Measurements from ENCODE around the gene STK33.

STK33 gene

GRCh38 chr11:8373519-8374432 is 220.3 kb downstream of the STK33 start:
- no peak for DNase-seq (ENCODE audit: low read depth)

DNA sequence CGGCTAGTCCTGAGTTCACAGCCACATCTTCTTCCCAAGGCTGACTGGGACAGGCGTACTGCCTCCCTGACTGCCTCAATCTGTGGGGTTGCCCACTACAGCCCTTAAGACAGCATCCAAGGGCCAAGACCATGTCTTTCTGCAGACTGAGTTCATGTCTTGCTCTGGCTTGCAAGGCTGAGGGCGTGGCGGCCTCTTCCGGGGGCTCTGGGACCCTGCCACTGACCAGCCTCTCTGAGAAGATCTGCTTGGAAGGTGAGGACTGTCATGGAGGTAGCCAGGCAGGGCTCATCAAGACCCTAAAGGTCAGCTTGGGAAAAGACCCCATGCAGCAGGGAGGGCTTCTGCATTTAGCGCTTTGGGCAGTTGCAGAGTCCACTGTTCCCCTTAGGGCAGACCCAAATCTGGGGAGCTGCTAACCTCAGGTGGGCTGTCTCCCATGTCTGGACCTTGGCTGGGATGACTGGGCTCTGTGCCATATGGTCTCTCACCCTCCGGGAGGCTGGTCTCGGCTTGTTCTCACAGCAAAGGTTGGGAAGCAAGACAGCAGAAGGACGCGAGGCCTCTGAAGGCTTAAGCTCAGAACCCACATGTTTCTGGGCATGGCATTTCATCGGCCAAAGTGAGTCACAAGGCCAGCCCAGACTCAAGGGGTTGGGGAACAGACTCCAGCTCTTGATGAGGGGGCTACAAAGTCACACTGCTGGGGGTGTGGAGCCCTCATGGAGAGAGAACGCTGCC is 221.2 kb downstream of the STK33 start:
- DNase-seq (ENCODE audit: low read depth) = no peak

DNA sequence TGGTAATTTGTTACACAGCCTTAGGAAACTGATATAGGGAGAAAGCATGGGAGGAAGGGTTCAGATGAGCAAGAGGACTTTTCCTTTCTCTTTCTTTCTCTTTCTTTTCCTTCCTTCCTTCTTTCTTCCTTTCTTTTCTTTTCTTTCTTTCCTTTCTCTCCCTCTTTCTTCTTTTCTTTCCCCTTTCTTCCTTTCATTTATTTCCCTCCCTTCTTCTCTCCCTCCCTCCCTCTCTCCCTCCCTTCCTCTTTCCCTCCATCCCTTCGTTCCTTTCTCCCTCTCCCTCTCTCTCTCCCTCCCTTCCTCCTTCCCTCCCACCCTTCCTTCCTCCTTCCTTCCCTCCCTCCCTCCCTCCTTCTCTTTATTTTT is 222.5 kb downstream of the STK33 start:
- DNase-seq (ENCODE audit: low read depth) = no peak

DNA sequence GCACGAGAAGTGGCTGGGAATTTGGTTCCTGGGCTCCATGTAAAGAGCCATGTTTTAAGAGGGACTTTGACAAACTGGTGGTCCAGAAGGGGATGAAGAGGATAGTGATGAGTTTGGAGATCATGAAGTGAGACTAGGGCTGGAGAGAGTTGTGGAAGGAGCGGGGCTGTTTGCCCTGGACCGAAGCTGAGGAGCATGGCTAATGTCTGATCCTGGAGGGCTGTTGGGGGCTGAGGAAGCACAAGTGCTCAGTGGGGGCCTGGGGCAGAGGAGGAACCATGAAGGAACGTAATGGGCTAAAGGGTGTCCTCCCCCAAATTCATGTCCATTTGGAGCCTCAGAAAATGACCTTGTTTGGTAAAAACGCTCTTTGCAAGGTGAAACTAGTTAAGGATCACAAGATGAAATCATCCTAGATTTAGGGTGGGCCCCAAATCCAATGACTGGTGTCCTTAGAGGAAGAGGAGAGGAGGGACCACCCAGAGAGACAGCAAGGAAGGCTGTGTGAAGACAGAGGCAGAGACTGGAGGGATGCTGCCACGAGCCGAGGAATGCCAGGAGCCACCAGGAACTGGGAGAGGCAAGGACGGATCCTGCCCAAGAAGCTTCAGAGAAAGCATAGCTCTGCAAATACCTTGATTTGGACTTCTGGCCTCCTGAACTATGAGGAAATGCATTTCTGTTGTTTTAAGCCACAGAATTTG is 223.1 kb downstream of the STK33 start:
- no peak for DNase-seq (ENCODE audit: low read depth)

GRCh38 chr11:8369592-8370205 is 224.3 kb downstream of the STK33 start:
- DNase-seq (ENCODE audit: low read depth) = no peak

- DNase-seq (ENCODE audit: low read depth) = no peak
Measured at GRCh38 chr11:8368772-8369171, 225.3 kb downstream of the STK33 start.

DNA sequence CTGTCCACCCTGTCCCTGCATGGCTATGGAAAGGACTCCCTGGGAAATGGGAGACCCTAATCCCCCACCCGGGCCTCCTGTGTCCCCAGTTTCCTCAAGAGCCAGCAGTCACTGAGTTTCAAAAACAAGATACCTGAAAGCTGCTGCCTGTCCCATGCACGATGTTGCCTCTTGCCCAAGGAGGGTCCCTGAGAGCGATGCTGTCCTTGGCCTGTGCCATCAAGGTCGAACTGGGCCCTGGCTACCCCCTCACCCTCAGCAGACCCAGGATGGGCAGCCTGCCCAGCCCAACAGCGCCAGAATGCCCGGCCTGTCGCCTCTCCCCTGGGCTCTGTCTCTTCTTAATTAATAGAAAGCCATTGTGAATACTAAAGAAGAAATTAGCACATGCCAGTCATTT is 225.8 kb downstream of the STK33 start:
- no peak for DNase-seq (ENCODE audit: low read depth)

DNA sequence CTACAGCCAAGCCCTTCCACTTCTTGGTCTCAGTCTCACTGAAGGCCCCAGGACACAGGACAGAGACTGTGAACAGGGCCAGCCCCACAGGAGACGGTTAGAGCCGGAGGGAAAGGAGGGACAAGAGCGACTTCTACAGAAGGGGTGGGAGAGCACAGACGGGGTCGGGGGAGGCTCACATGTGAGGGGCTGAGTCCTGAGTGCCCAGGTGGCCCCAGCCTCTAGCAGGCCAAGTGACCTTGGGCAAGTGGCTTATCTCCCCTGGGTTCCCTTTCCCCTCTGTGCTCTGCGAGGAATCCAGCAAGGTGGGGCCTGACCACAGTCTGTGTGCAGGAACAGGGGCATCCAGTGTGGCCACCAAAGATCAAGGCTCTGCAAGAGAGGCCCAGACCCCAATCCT is 227.7 kb downstream of the STK33 start:
- no peak for DNase-seq (ENCODE audit: low read depth)

DNA sequence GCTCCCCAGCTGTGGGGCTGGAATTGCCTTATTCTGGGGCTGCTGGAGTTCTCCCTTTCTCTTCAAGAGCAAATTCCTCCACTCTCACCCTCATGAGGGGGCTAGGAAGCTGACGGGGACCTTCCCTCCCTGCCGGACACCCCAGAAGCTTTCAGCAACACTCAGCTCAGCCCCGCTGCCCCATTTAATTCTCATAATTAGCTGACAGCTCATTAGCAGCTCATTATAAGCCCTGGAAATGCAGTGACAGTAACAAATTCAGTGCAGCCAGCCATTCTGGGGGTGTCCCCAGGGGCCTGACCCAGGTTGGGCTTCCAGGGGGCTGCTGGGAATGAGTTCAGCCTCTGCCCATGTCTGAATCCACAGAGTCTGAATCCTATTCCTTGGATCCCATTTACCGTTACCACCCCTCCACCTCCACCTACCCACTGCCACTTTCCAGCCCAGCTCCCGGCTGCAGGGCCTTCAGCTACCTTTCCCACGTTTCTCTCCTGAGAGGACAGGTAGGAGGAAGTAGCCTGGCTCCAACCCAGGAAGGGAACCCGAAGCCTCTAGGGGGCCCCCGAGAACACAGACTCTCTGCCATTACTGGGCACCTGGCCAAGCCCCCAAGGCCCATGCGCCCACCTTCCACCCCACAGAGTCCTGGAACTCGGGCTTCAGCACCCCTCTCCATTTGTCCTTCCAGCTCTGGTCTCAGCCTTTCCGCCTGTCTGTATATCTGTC is 228.6 kb downstream of the STK33 start:
- no peak for DNase-seq (ENCODE audit: low read depth)

DNA sequence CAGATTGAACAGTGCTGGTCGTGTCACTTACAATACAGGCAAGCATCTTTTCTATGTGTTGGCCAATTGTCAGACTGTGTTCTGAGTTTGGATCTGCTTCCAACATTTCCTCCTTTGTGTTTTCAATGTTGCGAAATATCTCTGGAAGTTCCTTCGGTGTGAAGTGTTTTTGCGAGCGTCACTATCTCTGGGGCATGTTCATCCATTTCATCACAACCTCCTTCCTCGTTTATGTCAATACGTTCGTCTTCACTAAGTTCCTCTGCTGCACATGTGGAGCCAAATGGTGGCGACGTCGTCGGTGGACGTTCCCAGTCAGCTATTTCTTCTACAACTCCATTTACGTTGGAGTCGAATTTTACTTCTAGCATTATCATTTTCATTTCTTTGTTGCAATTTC is 230.1 kb downstream of the STK33 start:
- no peak for DNase-seq (ENCODE audit: low read depth)

DNA sequence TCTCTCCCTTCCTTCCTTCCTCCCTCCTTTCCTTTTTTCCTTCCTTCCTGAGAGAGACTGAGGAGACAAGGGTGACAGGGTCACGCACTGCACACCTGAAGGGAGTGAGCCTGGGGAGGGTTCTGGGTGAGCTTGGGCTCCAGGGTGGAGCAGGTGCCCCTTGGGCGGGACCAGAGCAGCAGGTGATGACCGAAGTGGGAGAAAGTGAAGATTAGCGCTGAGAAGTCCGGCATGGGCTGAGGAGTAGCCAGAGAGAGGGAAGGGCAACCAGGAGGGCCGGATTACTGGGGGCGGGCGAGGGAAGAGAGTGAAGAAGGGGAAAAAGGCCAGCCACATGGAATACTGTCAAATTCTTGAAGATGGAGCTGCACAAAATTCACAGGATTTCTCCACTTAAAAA is 231.1 kb downstream of the STK33 start:
- no peak for DNase-seq (ENCODE audit: low read depth)

- DNase-seq (ENCODE audit: low read depth) = no peak
Measured at GRCh38 chr11:8362491-8362890, 231.5 kb downstream of the STK33 start.

GRCh38 chr11:8361664-8362210 is 232.3 kb downstream of the STK33 start:
- DNase-seq (ENCODE audit: low read depth) = no peak

- no peak for DNase-seq (ENCODE audit: low read depth)
Measured at GRCh38 chr11:8361206-8361605, 232.8 kb downstream of the STK33 start.

DNA sequence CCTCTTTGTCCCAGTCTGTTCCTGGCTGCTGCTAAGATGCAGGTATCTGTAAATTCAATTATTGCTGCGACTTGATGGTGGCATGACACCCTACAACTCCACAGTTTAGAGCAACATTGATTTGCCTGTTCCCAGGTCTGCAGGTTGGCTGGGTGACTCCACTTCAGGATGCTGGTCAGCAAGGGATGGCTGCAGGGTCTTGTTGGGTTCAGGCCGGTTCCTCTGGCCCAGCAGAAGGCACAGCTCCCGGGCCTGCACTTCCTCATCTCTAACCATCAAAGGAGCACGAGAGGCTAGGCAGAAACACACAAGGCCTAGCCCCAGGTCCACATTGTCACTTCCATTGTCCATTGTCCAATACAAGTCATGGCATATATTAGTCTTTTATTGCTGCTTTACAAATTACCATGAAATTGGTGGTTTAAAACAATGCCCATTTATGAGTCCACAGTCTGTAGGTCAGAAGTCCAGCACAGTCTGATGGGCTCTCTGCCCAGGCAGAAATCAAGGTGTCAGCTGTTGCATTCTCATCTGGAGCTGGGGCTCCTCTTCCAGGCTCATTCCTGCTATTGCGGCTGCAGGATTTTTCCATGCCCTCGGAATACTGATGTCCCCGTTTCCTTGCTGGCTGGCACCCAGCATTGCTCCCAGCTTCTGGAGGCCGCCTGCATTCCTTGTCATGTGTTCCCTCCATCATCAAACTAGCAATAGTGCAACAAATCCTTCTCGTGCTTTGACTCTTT is 233.8 kb downstream of the STK33 start:
- no peak for DNase-seq (ENCODE audit: low read depth)

DNA sequence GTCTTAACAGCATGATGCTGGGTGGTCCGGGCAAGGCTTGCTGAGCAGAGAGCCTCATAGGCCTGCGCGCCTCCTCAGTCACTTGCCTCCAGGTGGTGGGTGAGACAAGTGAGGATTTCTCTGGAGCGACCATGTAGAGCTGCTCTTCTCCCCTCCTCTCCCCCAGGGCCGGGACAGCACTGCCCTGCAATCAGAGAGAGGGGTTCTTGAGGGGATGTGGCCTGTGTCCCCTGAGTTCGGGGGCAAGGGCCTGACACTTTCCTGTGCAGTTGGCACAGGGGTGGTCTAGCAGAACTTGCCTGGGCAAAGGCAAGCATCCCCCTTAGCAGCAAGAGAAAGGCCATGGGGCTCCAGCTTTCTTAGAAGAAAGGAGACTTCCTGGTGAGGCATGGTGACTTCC is 234.5 kb downstream of the STK33 start:
- DNase-seq (ENCODE audit: low read depth) = no peak

GRCh38 chr11:8357891-8358566 is 236.0 kb downstream of the STK33 start:
- DNase-seq (ENCODE audit: low read depth) = no peak

GRCh38 chr11:8357505-8357888 is 236.5 kb downstream of the STK33 start:
- DNase-seq (ENCODE audit: low read depth) = no peak

- DNase-seq (ENCODE audit: low read depth) = no peak
Measured at GRCh38 chr11:8356721-8357504, 237.1 kb downstream of the STK33 start.

Data from T-helper 22 cell (primary cell).